Fibroblast of lung (primary cell): Measurements from ENCODE around the gene FBXO30. TPM values are rescaled to one million over a fixed set of nuclear protein-coding genes. Genes with fewer than 3 reads are reported as not detected.
A peak's percentile ranks its signal among the peaks of the same experiment; 100 is the strongest.

Experiments
- DNase-seq, 2 donors: peaks; one replicate each; pipeline versions ENCODE4 v3.0.0 to v3.0.0-alpha.2; 2010; ENCODE audit warnings: low read depth in 2 of 2
- H2AFZ ChIP-seq: 2 replicates; pipeline ENCODE4 v1.5.1; 2012; ENCODE audit warnings: low read length, control low read depth, inconsistent platforms
- H3K27ac ChIP-seq: 2 replicates; pipeline ENCODE4 v1.5.1; 2011; ENCODE audit warnings: low read length, control low read depth; ENCODE audit not compliant: insufficient read depth
- H3K27me3 ChIP-seq: 2 replicates; pipeline ENCODE4 v1.5.1; 2011; ENCODE audit warnings: mild to moderate bottlenecking, low read length; ENCODE audit not compliant: control insufficient read depth, insufficient read depth
- H3K36me3 ChIP-seq: 2 replicates; pipeline ENCODE4 v1.5.1; 2011; ENCODE audit warnings: low read length; ENCODE audit not compliant: control insufficient read depth, insufficient read depth
- H3K4me1 ChIP-seq: 2 replicates; pipeline ENCODE4 v1.5.1; 2011; ENCODE audit warnings: low read length; ENCODE audit not compliant: control insufficient read depth, insufficient read depth; ENCODE audit errors: extremely low read depth
- H3K4me2 ChIP-seq: 2 replicates; pipeline ENCODE4 v1.5.1; 2011; ENCODE audit warnings: low read length, control low read depth; ENCODE audit not compliant: insufficient read depth; ENCODE audit errors: extremely low read depth
- H3K4me3 ChIP-seq, 4 experiments: fragments of 200-600 bp in 1 of 4; sonication (generic) in 1 of 4; replicated peaks in 1 of 4; 2 replicates each; pipeline ENCODE4 v1.5.1; 2011 to 2016; ENCODE audit warnings: low read length in 4 of 4, low read depth in 3 of 4, mild to moderate bottlenecking in 3 of 4, control low read depth in 2 of 4, inconsistent platforms in 1 of 4, mixed read lengths in 1 of 4; ENCODE audit not compliant: insufficient read depth in 1 of 4; ENCODE audit errors: control extremely low read depth in 1 of 4
- H3K79me2 ChIP-seq: 2 replicates; pipeline ENCODE4 v1.5.1; 2012; ENCODE audit warnings: mild to moderate bottlenecking, low read length, inconsistent platforms; ENCODE audit not compliant: control insufficient read depth, insufficient read depth
- H3K9ac ChIP-seq: 2 replicates; pipeline ENCODE4 v1.5.1; 2011; ENCODE audit warnings: mild to moderate bottlenecking, low read length, control low read depth; ENCODE audit not compliant: insufficient read depth
- H3K9me3 ChIP-seq: 2 replicates; pipeline ENCODE4 v1.5.1; 2012; ENCODE audit warnings: low read depth, low read length; ENCODE audit not compliant: control insufficient read depth, insufficient read depth
- H4K20me1 ChIP-seq: 2 replicates; pipeline ENCODE4 v1.5.1; 2011; ENCODE audit warnings: low read length; ENCODE audit not compliant: control insufficient read depth, insufficient read depth; ENCODE audit errors: extremely low read depth
- CTCF ChIP-seq, 2 donors: IDR thresholded peaks in 1 of 2; conservative IDR thresholded peaks in 1 of 2; 1 replicate in 1 of 2; 2 replicates in 1 of 2; pipeline ENCODE4 v1.5.1; 2011 to 2012; ENCODE audit warnings: low read length in 2 of 2, control low read depth in 1 of 2, inconsistent platforms in 1 of 2, low read depth in 1 of 2, mild to moderate bottlenecking in 1 of 2
- EZH2 ChIP-seq: IDR thresholded peaks from 2 replicates; pipeline ENCODE4 v1.5.1; 2012; ENCODE audit warnings: low read length, control low read depth, mild to moderate bottlenecking; ENCODE audit errors: missing control alignments
- polyA plus RNA-seq, 2 donors: library from polyadenylated mRNA; depleted of rRNA in 1 of 2; stranded (reverse) in 1 of 2; unstranded in 1 of 2; fragments of >200 nt; gene quantifications; 2 replicates each; pipeline ENCODE4 v1.2.1, GENCODE V29; 2011 to 2012; ENCODE audit warnings: missing spikeins in 1 of 2
- total RNA-seq: library from RNA; depleted of rRNA; stranded (reverse); fragments of >200 nt; gene quantifications from 2 replicates; pipeline ENCODE4 v1.2.1, GENCODE V29; 2014

Gene FBXO30
- total and polyA plus RNA-seq, 2 donors (not counting 1 experiment from before 2014, with no cell fraction given), result 11.6 to 25.9 TPM

GRCh38 chr6:145763742-145764141 is 50.9 kb downstream of the FBXO30 start:
- no peaks in the 10 kb centered on the region for H3K27me3 ChIP-seq
- H3K79me2 ChIP-seq, result no peaks in the 10 kb centered on the region
- DNase-seq, result no peak
- no peak overlapping the region for H3K9ac ChIP-seq
- no peak overlapping the region for H3K4me2 ChIP-seq
- no peaks in the 10 kb centered on the region for H3K9me3 ChIP-seq
- no peak overlapping the region for H3K27ac ChIP-seq
- TF ChIP-seq EZH2, result no peak
- TF ChIP-seq CTCF (conservative IDR thresholded peaks at IDR 0.05 in 1 of 2, IDR thresholded peaks at IDR 0.05 in 1 of 2; ENCODE audit: low read depth in 1 of 2, low read length in 2 of 2), result no peak
- no peaks in the 10 kb centered on the region for H3K36me3 ChIP-seq
- no peaks in the 10 kb centered on the region for H3K4me1 ChIP-seq
- H4K20me1 ChIP-seq, result no peaks in the 10 kb centered on the region
- H2AFZ ChIP-seq, result no peak overlapping the region
- H3K4me3 ChIP-seq, result no peak overlapping the region

GRCh38 chr6:145761584-145761983 is 53.0 kb downstream of the FBXO30 start:
- H2AFZ ChIP-seq, result no peak overlapping the region
- H3K4me2 ChIP-seq, result no peak overlapping the region
- H3K9me3 ChIP-seq, result no peaks in the 10 kb centered on the region
- H3K9ac ChIP-seq, result no peak overlapping the region
- no peaks in the 10 kb centered on the region for H3K27me3 ChIP-seq
- no peaks in the 10 kb centered on the region for H3K79me2 ChIP-seq
- H3K27ac ChIP-seq, result no peak overlapping the region
- H4K20me1 ChIP-seq, result no peaks in the 10 kb centered on the region
- no peaks in the 10 kb centered on the region for H3K36me3 ChIP-seq
- no peak for DNase-seq
- H3K4me3 ChIP-seq, result no peak overlapping the region
- H3K4me1 ChIP-seq, result no peaks in the 10 kb centered on the region
- TF ChIP-seq EZH2 (no peak), CTCF (conservative IDR thresholded peaks at IDR 0.05 in 1 of 2, IDR thresholded peaks at IDR 0.05 in 1 of 2; ENCODE audit: low read depth in 1 of 2, low read length in 2 of 2) (no peak)

GRCh38 chr6:145758113-145758512 is 56.5 kb downstream of the FBXO30 start:
- H3K4me1 ChIP-seq, result no peaks in the 10 kb centered on the region
- no peak for TF ChIP-seq EZH2
- TF ChIP-seq CTCF (conservative IDR thresholded peaks at IDR 0.05 in 1 of 2, IDR thresholded peaks at IDR 0.05 in 1 of 2; ENCODE audit: low read depth in 1 of 2, low read length in 2 of 2), result no peak
- H3K9me3 ChIP-seq, result no peaks in the 10 kb centered on the region
- no peak overlapping the region for H3K4me3 ChIP-seq
- no peaks in the 10 kb centered on the region for H3K27me3 ChIP-seq
- H4K20me1 ChIP-seq, result no peaks in the 10 kb centered on the region
- H3K79me2 ChIP-seq, result no peaks in the 10 kb centered on the region
- H3K27ac ChIP-seq, result no peak overlapping the region
- no peak overlapping the region for H3K9ac ChIP-seq
- no peak overlapping the region for H3K4me2 ChIP-seq
- H2AFZ ChIP-seq, result no peak overlapping the region
- peak in 1 of 2 donors; percentile 21 for DNase-seq
- no peaks in the 10 kb centered on the region for H3K36me3 ChIP-seq
